GM12878 (cell line): ENCODE data around the gene NFKBIE. TPM values are rescaled to one million over a fixed set of nuclear protein-coding genes. Genes with fewer than 3 reads are reported as not detected.

Experiments used
- CHD2 ChIP-seq: IDR thresholded peaks from 2 replicates; pipeline ENCODE4 v1.6.1; 2011; ENCODE audit warnings: low read depth, low read length, improper control_type of control experiment, borderline replicate concordance
- CREM ChIP-seq: IDR thresholded peaks from 2 replicates; pipeline ENCODE4 v1.6.1; 2014; ENCODE audit warnings: antibody characterized with exemption, low read depth
- DPF2 ChIP-seq: fragments of 450-650 bp; IDR thresholded peaks from 2 replicates; pipeline ENCODE4 v1.6.1; 2017; ENCODE audit warnings: mild to moderate bottlenecking
- EGR1 ChIP-seq, 2 experiments: IDR thresholded peaks; 1 replicate in 1 of 2; 2 replicates in 1 of 2; pipeline ENCODE4 v1.6.1; 2011 to 2012; ENCODE audit warnings: low read depth in 2 of 2, low read length in 2 of 2, borderline replicate concordance in 1 of 2, mild to moderate bottlenecking in 1 of 2, moderate library complexity in 1 of 2
- EP300 ChIP-seq, 2 experiments: fragments of 150-350 bp in 1 of 2; IDR thresholded peaks; 2 replicates each; pipeline ENCODE4 v1.6.1; 2011 to 2012; ENCODE audit warnings: low read depth in 2 of 2, low read length in 2 of 2, borderline replicate concordance in 1 of 2, improper control_type of control experiment in 1 of 2, inconsistent platforms in 1 of 2; ENCODE audit not compliant: control insufficient read depth in 1 of 2
- HDGF ChIP-seq: fragments of 450-650 bp; IDR thresholded peaks from 2 replicates; pipeline ENCODE4 v1.6.1; 2016; ENCODE audit warnings: antibody characterized with exemption
- JUND ChIP-seq: IDR thresholded peaks from 2 replicates; pipeline ENCODE4 v1.6.1; 2012; ENCODE audit warnings: low read depth, mild to moderate bottlenecking, low read length, improper control_type of control experiment, moderate library complexity
- MEF2A ChIP-seq: IDR thresholded peaks from 2 replicates; pipeline ENCODE4 v1.6.1; 2011; ENCODE audit warnings: low read depth, mild to moderate bottlenecking, low read length, moderate library complexity; ENCODE audit not compliant: insufficient read depth
- MTA3 ChIP-seq: IDR thresholded peaks from 2 replicates; pipeline ENCODE4 v1.6.1; 2012; ENCODE audit warnings: low read length, inconsistent platforms, borderline replicate concordance
- SMAD1 ChIP-seq: fragments of 450-650 bp; IDR thresholded peaks from 2 replicates; pipeline ENCODE4 v1.6.1; 2018; ENCODE audit warnings: mild to moderate bottlenecking, low read depth; ENCODE audit not compliant: partially characterized antibody
- SREBF2 ChIP-seq: IDR thresholded peaks from 2 replicates; pipeline ENCODE4 v1.6.1; 2012; ENCODE audit warnings: mild to moderate bottlenecking, low read length
- SUPT20H ChIP-seq: IDR thresholded peaks from 2 replicates; pipeline ENCODE4 v1.6.1; 2011; ENCODE audit warnings: low read depth, mild to moderate bottlenecking, low read length, moderate library complexity, borderline replicate concordance; ENCODE audit not compliant: control insufficient read depth
- WRNIP1 ChIP-seq: IDR thresholded peaks from 2 replicates; pipeline ENCODE4 v1.6.1; 2011; ENCODE audit warnings: low read depth, low read length, improper control_type of control experiment, borderline replicate concordance
- polyA plus RNA-seq, 11 experiments: library from polyadenylated mRNA; depleted of rRNA in 4 of 11; unstranded in 6 of 11; stranded (reverse) in 5 of 11; fragments of >200 nt; fragmentation: Nextera tagmentation in 4 of 11; fragmentation: Illumina TruSeq in 1 of 11; extraction: Ambion mirVana in 4 of 11; extraction: Trizol in 1 of 11; gene quantifications; 1 replicate in 1 of 11; 2 replicates in 10 of 11; pipeline versions ENCODE4 v1.2.1 to v1.2.3, GENCODE V29; 2011 to 2016; ENCODE audit warnings: inconsistent platforms in 2 of 11, missing spikeins in 2 of 11, low read depth in 1 of 11
- total RNA-seq, 4 experiments: library from RNA; depleted of rRNA in 3 of 4; stranded (reverse); fragments of >200 nt in 3 of 4; fragmentation: Illumina TruSeq in 1 of 4; extraction: Trizol in 1 of 4; gene quantifications; 2 replicates each; pipeline versions ENCODE4 v1.2.1 to v1.2.3, GENCODE V29; 2013 to 2021
- TF ChIP-seq, protein P1 (sequence below): fragments of 450-650 bp; IDR thresholded peaks from 2 replicates; pipeline ENCODE4 v1.6.1; 2017; ENCODE audit warnings: mild to moderate bottlenecking
- TF ChIP-seq, protein P2 (sequence below): fragments of 450-650 bp; IDR thresholded peaks from 2 replicates; pipeline ENCODE4 v1.6.1; 2016; ENCODE audit warnings: mild to moderate bottlenecking, moderate library complexity, borderline replicate concordance
- TF ChIP-seq, protein P3 (sequence below): fragments of 150-350 bp; IDR thresholded peaks from 2 replicates; pipeline ENCODE4 v1.6.1; 2016; ENCODE audit warnings: low read depth, low read length
- TF ChIP-seq, protein P4 (sequence below): IDR thresholded peaks from 2 replicates; pipeline ENCODE4 v1.6.1; 2011; ENCODE audit warnings: low read depth, low read length, improper control_type of control experiment, borderline replicate concordance

The NFKBIE gene
- total and polyA plus RNA-seq, 10 of the 15 experiments (the other 5 are each of a cell fraction or from before 2014, with no cell fraction given), result 10.4 to 106 (median 38.8) TPM

GRCh38 chr6:44246663-44247337 is 18.6 kb downstream of the NFKBIE start, which contains the start of gene HSP90AB1 (continued):
- TF ChIP-seq SREBF2, result no peak
- TF ChIP-seq SMAD1, result peak; percentile 98
- TF ChIP-seq CREM, result peak; percentile 91
- TF ChIP-seq EP300 (IDR thresholded peaks at IDR 0.05; ENCODE audit: borderline replicate concordance in 1 of 2, control insufficient read depth in 1 of 2, low read depth in 2 of 2, low read length in 2 of 2), result peak; percentile 24 to 57; a peak in 1 of 4 replicates
- TF ChIP-seq JUND, result no peak
- TF ChIP-seq SUPT20H, result no peak
- TF ChIP-seq, protein P1, sequence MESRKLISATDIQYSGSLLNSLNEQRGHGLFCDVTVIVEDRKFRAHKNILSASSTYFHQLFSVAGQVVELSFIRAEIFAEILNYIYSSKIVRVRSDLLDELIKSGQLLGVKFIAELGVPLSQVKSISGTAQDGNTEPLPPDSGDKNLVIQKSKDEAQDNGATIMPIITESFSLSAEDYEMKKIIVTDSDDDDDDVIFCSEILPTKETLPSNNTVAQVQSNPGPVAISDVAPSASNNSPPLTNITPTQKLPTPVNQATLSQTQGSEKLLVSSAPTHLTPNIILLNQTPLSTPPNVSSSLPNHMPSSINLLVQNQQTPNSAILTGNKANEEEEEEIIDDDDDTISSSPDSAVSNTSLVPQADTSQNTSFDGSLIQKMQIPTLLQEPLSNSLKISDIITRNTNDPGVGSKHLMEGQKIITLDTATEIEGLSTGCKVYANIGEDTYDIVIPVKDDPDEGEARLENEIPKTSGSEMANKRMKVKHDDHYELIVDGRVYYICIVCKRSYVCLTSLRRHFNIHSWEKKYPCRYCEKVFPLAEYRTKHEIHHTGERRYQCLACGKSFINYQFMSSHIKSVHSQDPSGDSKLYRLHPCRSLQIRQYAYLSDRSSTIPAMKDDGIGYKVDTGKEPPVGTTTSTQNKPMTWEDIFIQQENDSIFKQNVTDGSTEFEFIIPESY, result 0 out of 2 replicates have a peak, but pooled peaks have one; percentile 73
- TF ChIP-seq MTA3, result peak; percentile 82; the same call in 1 of the 2 replicates
- peak; percentile 97 for TF ChIP-seq CHD2
- no peak for TF ChIP-seq DPF2
- TF ChIP-seq, protein P2, sequence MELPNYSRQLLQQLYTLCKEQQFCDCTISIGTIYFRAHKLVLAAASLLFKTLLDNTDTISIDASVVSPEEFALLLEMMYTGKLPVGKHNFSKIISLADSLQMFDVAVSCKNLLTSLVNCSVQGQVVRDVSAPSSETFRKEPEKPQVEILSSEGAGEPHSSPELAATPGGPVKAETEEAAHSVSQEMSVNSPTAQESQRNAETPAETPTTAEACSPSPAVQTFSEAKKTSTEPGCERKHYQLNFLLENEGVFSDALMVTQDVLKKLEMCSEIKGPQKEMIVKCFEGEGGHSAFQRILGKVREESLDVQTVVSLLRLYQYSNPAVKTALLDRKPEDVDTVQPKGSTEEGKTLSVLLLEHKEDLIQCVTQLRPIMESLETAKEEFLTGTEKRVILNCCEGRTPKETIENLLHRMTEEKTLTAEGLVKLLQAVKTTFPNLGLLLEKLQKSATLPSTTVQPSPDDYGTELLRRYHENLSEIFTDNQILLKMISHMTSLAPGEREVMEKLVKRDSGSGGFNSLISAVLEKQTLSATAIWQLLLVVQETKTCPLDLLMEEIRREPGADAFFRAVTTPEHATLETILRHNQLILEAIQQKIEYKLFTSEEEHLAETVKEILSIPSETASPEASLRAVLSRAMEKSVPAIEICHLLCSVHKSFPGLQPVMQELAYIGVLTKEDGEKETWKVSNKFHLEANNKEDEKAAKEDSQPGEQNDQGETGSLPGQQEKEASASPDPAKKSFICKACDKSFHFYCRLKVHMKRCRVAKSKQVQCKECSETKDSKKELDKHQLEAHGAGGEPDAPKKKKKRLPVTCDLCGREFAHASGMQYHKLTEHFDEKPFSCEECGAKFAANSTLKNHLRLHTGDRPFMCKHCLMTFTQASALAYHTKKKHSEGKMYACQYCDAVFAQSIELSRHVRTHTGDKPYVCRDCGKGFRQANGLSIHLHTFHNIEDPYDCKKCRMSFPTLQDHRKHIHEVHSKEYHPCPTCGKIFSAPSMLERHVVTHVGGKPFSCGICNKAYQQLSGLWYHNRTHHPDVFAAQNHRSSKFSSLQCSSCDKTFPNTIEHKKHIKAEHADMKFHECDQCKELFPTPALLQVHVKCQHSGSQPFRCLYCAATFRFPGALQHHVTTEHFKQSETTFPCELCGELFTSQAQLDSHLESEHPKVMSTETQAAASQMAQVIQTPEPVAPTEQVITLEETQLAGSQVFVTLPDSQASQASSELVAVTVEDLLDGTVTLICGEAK, result no peak
- TF ChIP-seq MEF2A, result peak; percentile 90
- TF ChIP-seq EGR1 (IDR thresholded peaks at IDR 0.05; ENCODE audit: borderline replicate concordance in 1 of 2, low read depth in 2 of 2, low read length in 2 of 2), result peak; percentile 50 to 90
- TF ChIP-seq, protein P3, sequence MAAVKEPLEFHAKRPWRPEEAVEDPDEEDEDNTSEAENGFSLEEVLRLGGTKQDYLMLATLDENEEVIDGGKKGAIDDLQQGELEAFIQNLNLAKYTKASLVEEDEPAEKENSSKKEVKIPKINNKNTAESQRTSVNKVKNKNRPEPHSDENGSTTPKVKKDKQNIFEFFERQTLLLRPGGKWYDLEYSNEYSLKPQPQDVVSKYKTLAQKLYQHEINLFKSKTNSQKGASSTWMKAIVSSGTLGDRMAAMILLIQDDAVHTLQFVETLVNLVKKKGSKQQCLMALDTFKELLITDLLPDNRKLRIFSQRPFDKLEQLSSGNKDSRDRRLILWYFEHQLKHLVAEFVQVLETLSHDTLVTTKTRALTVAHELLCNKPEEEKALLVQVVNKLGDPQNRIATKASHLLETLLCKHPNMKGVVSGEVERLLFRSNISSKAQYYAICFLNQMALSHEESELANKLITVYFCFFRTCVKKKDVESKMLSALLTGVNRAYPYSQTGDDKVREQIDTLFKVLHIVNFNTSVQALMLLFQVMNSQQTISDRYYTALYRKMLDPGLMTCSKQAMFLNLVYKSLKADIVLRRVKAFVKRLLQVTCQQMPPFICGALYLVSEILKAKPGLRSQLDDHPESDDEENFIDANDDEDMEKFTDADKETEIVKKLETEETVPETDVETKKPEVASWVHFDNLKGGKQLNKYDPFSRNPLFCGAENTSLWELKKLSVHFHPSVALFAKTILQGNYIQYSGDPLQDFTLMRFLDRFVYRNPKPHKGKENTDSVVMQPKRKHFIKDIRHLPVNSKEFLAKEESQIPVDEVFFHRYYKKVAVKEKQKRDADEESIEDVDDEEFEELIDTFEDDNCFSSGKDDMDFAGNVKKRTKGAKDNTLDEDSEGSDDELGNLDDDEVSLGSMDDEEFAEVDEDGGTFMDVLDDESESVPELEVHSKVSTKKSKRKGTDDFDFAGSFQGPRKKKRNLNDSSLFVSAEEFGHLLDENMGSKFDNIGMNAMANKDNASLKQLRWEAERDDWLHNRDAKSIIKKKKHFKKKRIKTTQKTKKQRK, result no peak
- TF ChIP-seq WRNIP1, result peak; percentile 93; the same call in 1 of the 2 replicates
- no peak for TF ChIP-seq HDGF
- TF ChIP-seq, protein P4, sequence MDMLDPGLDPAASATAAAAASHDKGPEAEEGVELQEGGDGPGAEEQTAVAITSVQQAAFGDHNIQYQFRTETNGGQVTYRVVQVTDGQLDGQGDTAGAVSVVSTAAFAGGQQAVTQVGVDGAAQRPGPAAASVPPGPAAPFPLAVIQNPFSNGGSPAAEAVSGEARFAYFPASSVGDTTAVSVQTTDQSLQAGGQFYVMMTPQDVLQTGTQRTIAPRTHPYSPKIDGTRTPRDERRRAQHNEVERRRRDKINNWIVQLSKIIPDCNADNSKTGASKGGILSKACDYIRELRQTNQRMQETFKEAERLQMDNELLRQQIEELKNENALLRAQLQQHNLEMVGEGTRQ, result no peak
